Spleen (tissue), 7 donors: Measurements from ENCODE around the gene PNMA1.

Experiments
- CTCF ChIP-seq, 11 experiments: fragments of 200-600 bp in 7 of 11; fragments of 450-650 bp in 4 of 11; sonication (generic) in 4 of 11; IDR thresholded peaks in 8 of 11; conservative IDR thresholded peaks in 3 of 11; 1 replicate in 7 of 11; 2 replicates in 4 of 11; pipeline versions ENCODE4 v1.4.0 to v1.8.0; 2016 to 2021; ENCODE audit warnings: antibody characterized with exemption in 11 of 11, inconsistent platforms in 4 of 11, mild to moderate bottlenecking in 1 of 11
- POLR2A ChIP-seq, 3 donors: fragments of 450-650 bp; IDR thresholded peaks; one replicate each; pipeline ENCODE4 v1.5.1; 2017; ENCODE audit warnings: antibody characterized with exemption in 3 of 3, mild to moderate bottlenecking in 1 of 3
- donor health status: DM: no; HTN: no; CAD: no; lungs with moderate emphysema.
- donor health status: DM: no; HTN: no; CAD: no.
- donor health status: DM: no; HTN: no; CAD: no.

- TF ChIP-seq CTCF (IDR thresholded peaks at IDR 0.05 in 8 of 11, conservative IDR thresholded peaks at IDR 0.05 in 3 of 11) (no peak), POLR2A (IDR thresholded peaks at IDR 0.05) (no peak)
Measured at GRCh38 chr14:73695082-73695481, 19.1 kb downstream of the PNMA1 start.
